ENCODE data around the gene EPB41L2.

Gene EPB41L2

GRCh38 chr6:131061751-131062119, 1.3 kb downstream of the EPB41L2 start:
- no peak for DNase-seq (ENCODE audit: low spot score)

GRCh38 chr6:131061041-131061750, 1.8 kb downstream of the EPB41L2 start:
- DNase-seq (ENCODE audit: low spot score), result no peak

GRCh38 chr6:131060311-131060710, 2.7 kb downstream of the EPB41L2 start:
- no peak for DNase-seq (ENCODE audit: low spot score)

GRCh38 chr6:131059486-131059885, 3.6 kb downstream of the EPB41L2 start:
- DNase-seq (ENCODE audit: low spot score), result no peak

- DNase-seq (ENCODE audit: low spot score), result no peak
Measured at GRCh38 chr6:131058236-131058635, 4.8 kb downstream of the EPB41L2 start.

- DNase-seq (ENCODE audit: low spot score), result no peak
Measured at GRCh38 chr6:131054392-131055250, 8.4 kb downstream of the EPB41L2 start.

- DNase-seq (ENCODE audit: low spot score), result no peak
Measured at GRCh38 chr6:131053546-131054240, 9.4 kb downstream of the EPB41L2 start.

- no peak for DNase-seq (ENCODE audit: low spot score)
Measured at GRCh38 chr6:131052181-131052580, 10.9 kb downstream of the EPB41L2 start.

- DNase-seq (ENCODE audit: low spot score), result no peak
Measured at GRCh38 chr6:131051341-131051740, 11.7 kb downstream of the EPB41L2 start.

- no peak for DNase-seq (ENCODE audit: low spot score)
Measured at GRCh38 chr6:131049608-131050007, 13.4 kb downstream of the EPB41L2 start.

GRCh38 chr6:131048933-131049515, 14.0 kb downstream of the EPB41L2 start:
- no peak for DNase-seq (ENCODE audit: low spot score)

- DNase-seq (ENCODE audit: low spot score), result no peak
Measured at GRCh38 chr6:131048459-131048858, 14.6 kb downstream of the EPB41L2 start.

- DNase-seq (ENCODE audit: low spot score), result no peak
Measured at GRCh38 chr6:131045139-131045538, 17.9 kb downstream of the EPB41L2 start.

GRCh38 chr6:131043902-131044447, 19.1 kb downstream of the EPB41L2 start:
- DNase-seq (ENCODE audit: low spot score), result no peak

GRCh38 chr6:131042664-131043063, 20.4 kb downstream of the EPB41L2 start:
- DNase-seq (ENCODE audit: low spot score), result no peak

- no peak for DNase-seq (ENCODE audit: low spot score)
Measured at GRCh38 chr6:131041814-131042213, 21.2 kb downstream of the EPB41L2 start.

GRCh38 chr6:131040866-131041265, 22.2 kb downstream of the EPB41L2 start:
- no peak for DNase-seq (ENCODE audit: low spot score)

- no peak for DNase-seq (ENCODE audit: low spot score)
Measured at GRCh38 chr6:131039345-131039680, 23.7 kb downstream of the EPB41L2 start.

- no peak for DNase-seq (ENCODE audit: low spot score)
Measured at GRCh38 chr6:131038597-131039344, 24.3 kb downstream of the EPB41L2 start.

GRCh38 chr6:131037194-131037897, 25.7 kb downstream of the EPB41L2 start:
- DNase-seq (ENCODE audit: low spot score), result no peak

- DNase-seq (ENCODE audit: low spot score), result no peak
Measured at GRCh38 chr6:131036601-131037000, 26.4 kb downstream of the EPB41L2 start.

Measured in CD4-positive, alpha-beta T cell treated with Interleukin-15 for 4 hours (primary cell).